ENCODE results near the gene SPTBN1.

The SPTBN1 gene

GRCh38 chr2:54434711-54435110, 21.4 kb upstream of the SPTBN1 start:
- DNase-seq (ENCODE audit: low spot score) = no peak

GRCh38 chr2:54435325-54436226, 20.6 kb upstream of the SPTBN1 start:
- no peak for DNase-seq (ENCODE audit: low spot score)

DNA sequence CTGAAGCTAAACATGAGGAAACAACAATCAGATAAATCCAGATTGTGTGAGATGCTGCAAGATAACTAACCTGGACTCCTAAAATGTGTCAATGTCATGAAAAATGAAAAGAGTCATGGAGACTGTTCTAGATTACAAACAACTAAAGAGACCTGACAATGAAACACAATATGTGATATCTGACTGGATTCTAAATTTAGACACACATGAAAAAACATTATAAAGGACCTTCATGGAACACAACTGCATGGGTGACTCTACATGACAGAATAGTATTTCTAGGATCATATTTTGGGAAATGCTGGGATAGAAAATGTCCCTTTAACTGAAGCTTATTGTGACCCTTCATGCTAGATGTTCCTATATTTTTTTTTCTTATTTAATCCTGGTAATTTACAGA, 18.5 kb upstream of the SPTBN1 start:
- no peak for DNase-seq (ENCODE audit: low spot score)

- no peak for DNase-seq (ENCODE audit: low spot score)
Observed at GRCh38 chr2:54438271-54438670, 17.9 kb upstream of the SPTBN1 start.

- DNase-seq (ENCODE audit: low spot score) = no peak
Observed at GRCh38 chr2:54439582-54439981, 16.5 kb upstream of the SPTBN1 start.

- DNase-seq (ENCODE audit: low spot score) = no peak
Observed at GRCh38 chr2:54440050-54440449, 16.1 kb upstream of the SPTBN1 start.

- DNase-seq (ENCODE audit: low spot score) = no peak
Observed at GRCh38 chr2:54444503-54444902, 11.6 kb upstream of the SPTBN1 start.

- no peak for DNase-seq (ENCODE audit: low spot score)
Observed at GRCh38 chr2:54446122-54446521, 10.0 kb upstream of the SPTBN1 start.

- no peak for DNase-seq (ENCODE audit: low spot score)
Observed at GRCh38 chr2:54446625-54447024, 9.5 kb upstream of the SPTBN1 start.

DNA sequence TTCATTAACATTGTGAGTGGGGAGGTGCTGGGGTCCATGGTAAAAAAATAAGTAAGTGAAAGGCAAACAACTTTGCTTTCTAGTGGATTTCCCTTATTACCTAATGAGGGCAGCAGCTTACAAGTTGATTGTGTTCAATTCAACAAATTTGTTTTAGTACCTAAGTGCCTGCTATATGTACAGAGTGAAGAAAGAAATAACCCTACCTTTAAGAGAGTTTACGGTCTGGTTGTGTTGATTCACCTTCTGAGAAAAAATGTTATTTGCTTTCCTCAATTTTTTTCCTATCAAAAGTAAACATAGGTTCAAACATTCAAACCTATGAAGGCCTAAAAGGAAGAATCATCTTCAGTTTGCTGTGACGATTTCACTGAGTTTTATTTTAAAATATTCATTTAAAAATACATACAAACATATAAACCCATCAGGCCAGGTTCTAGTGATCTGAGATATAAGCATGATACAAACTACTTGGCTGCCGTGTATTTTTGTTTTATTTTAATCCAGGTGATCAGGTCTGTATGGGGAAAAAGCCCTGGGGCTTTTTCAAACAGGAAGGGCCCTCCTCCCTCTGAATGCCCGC, 1.5 kb upstream of the SPTBN1 start:
- DNase-seq (ENCODE audit: low spot score) = no peak

GRCh38 chr2:54455131-54455562, 980 bp upstream of the SPTBN1 start:
- DNase-seq (ENCODE audit: low spot score) = peak; percentile 62

GRCh38 chr2:54456362-54456611, 160 bp downstream of the SPTBN1 start:
- no peak for DNase-seq (ENCODE audit: low spot score)

DNA sequence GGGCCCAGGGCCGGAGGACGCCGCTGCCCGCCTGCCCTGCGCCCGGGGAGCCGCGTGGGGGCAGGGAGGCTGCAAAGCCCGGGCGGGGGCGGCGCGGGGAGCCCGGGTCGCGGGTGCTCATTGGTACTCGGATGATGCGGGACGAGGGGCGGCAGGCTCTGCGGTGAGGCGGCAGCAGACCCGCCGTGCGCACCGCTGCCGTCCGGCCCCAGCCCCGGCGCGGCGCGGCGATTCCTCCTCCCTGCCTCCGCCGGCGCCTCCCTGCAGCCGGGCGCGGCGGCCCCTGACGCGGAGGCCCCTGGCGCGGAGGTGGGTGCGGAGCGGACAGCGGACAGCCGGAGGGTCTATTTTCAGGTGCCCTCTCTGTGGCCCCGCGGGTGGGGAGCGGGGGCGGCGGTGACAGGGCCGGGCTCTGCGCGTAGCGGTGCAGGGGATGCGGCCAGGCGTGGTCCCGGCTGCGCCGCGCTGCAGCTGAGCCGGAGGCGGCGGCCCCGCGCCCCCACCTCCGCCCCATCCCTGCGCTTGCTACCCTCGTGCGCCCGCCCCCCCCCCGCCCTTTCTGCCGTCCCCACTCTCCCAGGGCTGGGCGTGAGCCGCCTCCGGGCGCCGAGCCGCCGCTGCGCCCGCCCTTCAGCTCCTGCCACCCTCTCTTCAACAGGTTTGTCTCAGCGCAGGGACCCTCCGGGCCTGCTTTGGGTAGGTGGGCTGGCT, 640 bp downstream of the SPTBN1 start:
- no peak for DNase-seq (ENCODE audit: low spot score)

DNA sequence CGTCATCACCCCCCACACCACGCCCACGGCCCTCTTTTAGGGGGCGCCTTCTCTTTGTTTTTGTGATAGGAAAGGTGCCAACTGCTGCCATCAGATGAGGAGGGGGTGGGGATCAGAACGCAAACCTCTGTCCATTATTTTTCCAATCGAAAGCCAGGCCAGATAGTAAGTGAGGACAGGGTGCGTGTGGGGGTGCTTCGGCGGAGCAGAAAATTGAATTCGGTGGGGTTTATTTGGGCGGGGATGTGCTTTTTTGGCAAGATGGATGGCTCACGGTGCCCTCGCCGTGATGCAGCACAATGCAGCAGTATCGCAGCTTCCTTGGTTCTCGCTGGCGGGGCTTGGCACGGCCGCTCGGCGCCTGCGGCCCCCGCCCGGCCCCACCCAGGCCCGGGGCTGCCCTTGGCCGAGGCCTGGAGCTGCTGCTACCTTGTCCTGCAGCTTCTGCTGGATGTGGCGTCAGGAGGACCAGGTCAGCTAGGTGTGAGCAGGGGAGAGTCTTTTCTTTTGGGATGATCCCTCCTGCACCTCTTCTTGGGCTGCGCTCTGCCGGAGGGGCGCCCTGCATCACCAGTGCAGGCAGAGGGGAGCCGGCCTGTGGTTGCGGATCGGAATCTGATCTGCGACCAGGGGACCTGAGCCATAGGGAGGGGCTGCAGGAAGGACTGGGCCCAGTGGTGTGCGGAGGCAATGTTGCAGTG, 1.3 kb downstream of the SPTBN1 start:
- peak; percentile 58 for DNase-seq (ENCODE audit: low spot score)

DNA sequence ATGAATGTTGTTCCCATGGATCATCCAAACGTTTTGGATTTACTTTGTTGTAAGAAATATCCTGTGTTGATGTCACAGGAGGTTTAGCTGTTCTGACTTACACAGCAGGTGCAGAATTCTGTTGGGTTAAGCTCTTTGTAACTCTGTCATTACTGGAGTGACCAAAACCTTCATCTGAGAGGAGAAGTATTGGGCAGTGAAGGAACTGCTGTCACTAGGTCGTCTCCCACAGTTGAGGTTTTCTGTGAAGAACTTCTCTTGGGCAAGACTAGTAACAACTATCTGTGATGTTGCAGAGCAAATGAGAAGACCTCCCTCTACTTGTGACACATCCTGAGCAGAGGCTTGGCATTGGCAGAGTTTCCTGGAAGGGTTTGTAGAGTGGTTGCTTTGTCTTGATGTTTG, 2.9 kb downstream of the SPTBN1 start:
- no peak for DNase-seq (ENCODE audit: low spot score)

DNA sequence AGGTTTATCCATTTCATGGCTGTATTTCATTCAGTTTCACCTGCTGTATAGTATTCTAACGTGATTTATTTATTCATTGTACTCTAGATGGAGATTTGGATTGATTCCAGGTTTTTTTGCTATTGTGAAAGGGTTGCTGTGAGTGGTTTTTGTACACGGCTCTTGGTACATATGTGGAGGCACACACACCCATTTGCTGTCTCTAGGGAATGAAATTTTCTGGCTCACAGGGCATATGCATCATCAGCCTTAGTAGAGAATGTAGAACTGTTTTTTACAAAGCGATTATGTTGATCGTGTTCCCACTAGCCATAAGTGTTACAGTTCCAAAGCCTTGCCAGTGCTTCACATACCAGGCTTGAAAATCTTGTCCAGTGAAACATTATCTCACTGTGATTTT, 5.1 kb downstream of the SPTBN1 start:
- DNase-seq (ENCODE audit: low spot score) = no peak

- DNase-seq (ENCODE audit: low spot score) = no peak
Observed at GRCh38 chr2:54464341-54464740, 8.2 kb downstream of the SPTBN1 start.

GRCh38 chr2:54465143-54465542, 9.0 kb downstream of the SPTBN1 start:
- no peak for DNase-seq (ENCODE audit: low spot score)

DNA sequence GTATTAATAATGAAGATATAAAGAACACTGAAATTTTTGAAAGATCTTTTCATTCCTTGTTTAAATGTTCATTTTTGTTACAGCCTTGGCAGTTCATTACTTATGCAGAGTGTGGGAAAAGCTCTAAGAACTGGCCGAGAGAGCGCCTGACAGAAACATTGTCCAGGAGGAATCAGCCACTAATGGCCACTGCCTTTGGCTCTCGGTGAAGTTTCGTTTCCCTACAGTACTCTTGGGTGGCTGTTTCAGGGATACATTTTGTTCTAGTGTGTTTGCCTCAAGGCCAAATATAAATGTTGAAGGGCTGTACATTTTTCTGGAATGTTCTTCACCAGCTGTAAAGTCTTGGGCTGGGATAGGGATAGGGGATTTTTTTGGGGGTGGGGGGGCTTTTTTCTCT, 10.7 kb downstream of the SPTBN1 start:
- DNase-seq (ENCODE audit: low spot score) = peak; percentile 45

- no peak for DNase-seq (ENCODE audit: low spot score)
Observed at GRCh38 chr2:54468673-54469072, 12.5 kb downstream of the SPTBN1 start.

GRCh38 chr2:54469484-54470053, 13.4 kb downstream of the SPTBN1 start:
- DNase-seq (ENCODE audit: low spot score) = no peak

- DNase-seq (ENCODE audit: low spot score) = no peak
Observed at GRCh38 chr2:54470266-54470938, 14.3 kb downstream of the SPTBN1 start.
